ENCODE measurements around the gene PRR15. TPM values are rescaled to one million over a fixed set of nuclear protein-coding genes. Genes with fewer than 3 reads are reported as not detected.

Gene PRR15
- total and polyA plus RNA-seq, 4 donors = 0.02 to 0.98 (median 0.17) TPM; not detected in 1

DNA sequence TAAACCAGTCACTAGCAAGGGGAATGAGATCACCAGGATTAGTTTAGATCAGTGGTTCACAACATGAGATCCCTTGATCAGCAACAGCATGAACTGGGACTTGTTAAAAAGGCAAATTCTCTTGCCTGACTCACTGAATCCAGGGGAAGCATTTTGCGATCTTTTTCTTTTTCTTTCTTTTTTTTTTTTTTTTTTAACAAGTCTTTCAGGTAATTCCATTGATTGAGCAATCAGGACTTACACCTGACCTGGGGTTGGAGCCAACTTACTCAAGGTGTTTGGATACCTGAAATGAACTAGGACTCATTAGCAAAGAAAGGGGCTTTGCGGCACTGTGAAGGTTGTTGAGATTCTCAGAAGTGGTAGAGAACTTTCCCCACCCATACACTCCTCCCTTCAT lies 47.1 kb upstream of the PRR15 start:
- H3K9me3 ChIP-seq (ENCODE audit: control insufficient read depth in 4 of 4, low read length in 3 of 4) = no peaks in the 10 kb centered on the region
- 94% methylated on average over 2 of the region's 2 CpGs for WGBS
- no peak overlapping the region for H3K4me3 ChIP-seq (ENCODE audit: low read depth in 1 of 3, low read length in 3 of 3)
- H3K9ac ChIP-seq (ENCODE audit: low read depth in 1 of 2, low read length in 2 of 2) = no peak overlapping the region
- H3K4me1 ChIP-seq (ENCODE audit: control insufficient read depth in 4 of 4, insufficient read depth in 4 of 4, low read length in 3 of 4) = no peaks in the 10 kb centered on the region
- no peak overlapping the region for H3K27ac ChIP-seq (ENCODE audit: low read depth in 1 of 2, low read length in 2 of 2)
- TF ChIP-seq YY1 (IDR thresholded peaks at IDR 0.05) (no peak), JUND (IDR thresholded peaks at IDR 0.05) (no peak), FOXA2 (IDR thresholded peaks at IDR 0.05) (no peak), FOXA1 (IDR thresholded peaks at IDR 0.05) (no peak), RAD21 (IDR thresholded peaks at IDR 0.05) (no peak), GABPA (IDR thresholded peaks at IDR 0.05 in 1 of 2, conservative IDR thresholded peaks at IDR 0.05 in 1 of 2) (no peak), TAF1 (conservative IDR thresholded peaks at IDR 0.05) (no peak), EGR1 (IDR thresholded peaks at IDR 0.05; ENCODE audit: low read depth in 2 of 2) (no peak), SP1 (IDR thresholded peaks at IDR 0.05) (no peak), HNF4G (IDR thresholded peaks at IDR 0.05) (no peak), RXRA (IDR thresholded peaks at IDR 0.05) (no peak), HNF4A (conservative IDR thresholded peaks at IDR 0.05) (no peak)
- TF ChIP-seq, protein P1, sequence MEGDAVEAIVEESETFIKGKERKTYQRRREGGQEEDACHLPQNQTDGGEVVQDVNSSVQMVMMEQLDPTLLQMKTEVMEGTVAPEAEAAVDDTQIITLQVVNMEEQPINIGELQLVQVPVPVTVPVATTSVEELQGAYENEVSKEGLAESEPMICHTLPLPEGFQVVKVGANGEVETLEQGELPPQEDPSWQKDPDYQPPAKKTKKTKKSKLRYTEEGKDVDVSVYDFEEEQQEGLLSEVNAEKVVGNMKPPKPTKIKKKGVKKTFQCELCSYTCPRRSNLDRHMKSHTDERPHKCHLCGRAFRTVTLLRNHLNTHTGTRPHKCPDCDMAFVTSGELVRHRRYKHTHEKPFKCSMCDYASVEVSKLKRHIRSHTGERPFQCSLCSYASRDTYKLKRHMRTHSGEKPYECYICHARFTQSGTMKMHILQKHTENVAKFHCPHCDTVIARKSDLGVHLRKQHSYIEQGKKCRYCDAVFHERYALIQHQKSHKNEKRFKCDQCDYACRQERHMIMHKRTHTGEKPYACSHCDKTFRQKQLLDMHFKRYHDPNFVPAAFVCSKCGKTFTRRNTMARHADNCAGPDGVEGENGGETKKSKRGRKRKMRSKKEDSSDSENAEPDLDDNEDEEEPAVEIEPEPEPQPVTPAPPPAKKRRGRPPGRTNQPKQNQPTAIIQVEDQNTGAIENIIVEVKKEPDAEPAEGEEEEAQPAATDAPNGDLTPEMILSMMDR (IDR thresholded peaks at IDR 0.05; ENCODE audit: low read depth, low read length, missing input control) = no peak
- TF ChIP-seq, protein P2, sequence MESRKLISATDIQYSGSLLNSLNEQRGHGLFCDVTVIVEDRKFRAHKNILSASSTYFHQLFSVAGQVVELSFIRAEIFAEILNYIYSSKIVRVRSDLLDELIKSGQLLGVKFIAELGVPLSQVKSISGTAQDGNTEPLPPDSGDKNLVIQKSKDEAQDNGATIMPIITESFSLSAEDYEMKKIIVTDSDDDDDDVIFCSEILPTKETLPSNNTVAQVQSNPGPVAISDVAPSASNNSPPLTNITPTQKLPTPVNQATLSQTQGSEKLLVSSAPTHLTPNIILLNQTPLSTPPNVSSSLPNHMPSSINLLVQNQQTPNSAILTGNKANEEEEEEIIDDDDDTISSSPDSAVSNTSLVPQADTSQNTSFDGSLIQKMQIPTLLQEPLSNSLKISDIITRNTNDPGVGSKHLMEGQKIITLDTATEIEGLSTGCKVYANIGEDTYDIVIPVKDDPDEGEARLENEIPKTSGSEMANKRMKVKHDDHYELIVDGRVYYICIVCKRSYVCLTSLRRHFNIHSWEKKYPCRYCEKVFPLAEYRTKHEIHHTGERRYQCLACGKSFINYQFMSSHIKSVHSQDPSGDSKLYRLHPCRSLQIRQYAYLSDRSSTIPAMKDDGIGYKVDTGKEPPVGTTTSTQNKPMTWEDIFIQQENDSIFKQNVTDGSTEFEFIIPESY (IDR thresholded peaks at IDR 0.05) = no peak
- TF ChIP-seq, protein P3, sequence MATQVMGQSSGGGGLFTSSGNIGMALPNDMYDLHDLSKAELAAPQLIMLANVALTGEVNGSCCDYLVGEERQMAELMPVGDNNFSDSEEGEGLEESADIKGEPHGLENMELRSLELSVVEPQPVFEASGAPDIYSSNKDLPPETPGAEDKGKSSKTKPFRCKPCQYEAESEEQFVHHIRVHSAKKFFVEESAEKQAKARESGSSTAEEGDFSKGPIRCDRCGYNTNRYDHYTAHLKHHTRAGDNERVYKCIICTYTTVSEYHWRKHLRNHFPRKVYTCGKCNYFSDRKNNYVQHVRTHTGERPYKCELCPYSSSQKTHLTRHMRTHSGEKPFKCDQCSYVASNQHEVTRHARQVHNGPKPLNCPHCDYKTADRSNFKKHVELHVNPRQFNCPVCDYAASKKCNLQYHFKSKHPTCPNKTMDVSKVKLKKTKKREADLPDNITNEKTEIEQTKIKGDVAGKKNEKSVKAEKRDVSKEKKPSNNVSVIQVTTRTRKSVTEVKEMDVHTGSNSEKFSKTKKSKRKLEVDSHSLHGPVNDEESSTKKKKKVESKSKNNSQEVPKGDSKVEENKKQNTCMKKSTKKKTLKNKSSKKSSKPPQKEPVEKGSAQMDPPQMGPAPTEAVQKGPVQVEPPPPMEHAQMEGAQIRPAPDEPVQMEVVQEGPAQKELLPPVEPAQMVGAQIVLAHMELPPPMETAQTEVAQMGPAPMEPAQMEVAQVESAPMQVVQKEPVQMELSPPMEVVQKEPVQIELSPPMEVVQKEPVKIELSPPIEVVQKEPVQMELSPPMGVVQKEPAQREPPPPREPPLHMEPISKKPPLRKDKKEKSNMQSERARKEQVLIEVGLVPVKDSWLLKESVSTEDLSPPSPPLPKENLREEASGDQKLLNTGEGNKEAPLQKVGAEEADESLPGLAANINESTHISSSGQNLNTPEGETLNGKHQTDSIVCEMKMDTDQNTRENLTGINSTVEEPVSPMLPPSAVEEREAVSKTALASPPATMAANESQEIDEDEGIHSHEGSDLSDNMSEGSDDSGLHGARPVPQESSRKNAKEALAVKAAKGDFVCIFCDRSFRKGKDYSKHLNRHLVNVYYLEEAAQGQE (IDR thresholded peaks at IDR 0.05) = no peak
- TF ChIP-seq, protein P4, sequence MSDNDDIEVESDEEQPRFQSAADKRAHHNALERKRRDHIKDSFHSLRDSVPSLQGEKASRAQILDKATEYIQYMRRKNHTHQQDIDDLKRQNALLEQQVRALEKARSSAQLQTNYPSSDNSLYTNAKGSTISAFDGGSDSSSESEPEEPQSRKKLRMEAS (IDR thresholded peaks at IDR 0.05) = no peak
- DNase-seq (ENCODE audit: low spot score) = no peak
- no peaks in the 10 kb centered on the region for H3K27me3 ChIP-seq (ENCODE audit: control insufficient read depth in 4 of 4, insufficient read depth in 4 of 4, low read length in 3 of 4)
- H3K36me3 ChIP-seq (ENCODE audit: control insufficient read depth in 4 of 4, insufficient read depth in 3 of 4, low read depth in 1 of 4, low read length in 3 of 4) = peaks cover 2 to 19% (median 8%) of the 10 kb centered on the region in 4 donors

DNA sequence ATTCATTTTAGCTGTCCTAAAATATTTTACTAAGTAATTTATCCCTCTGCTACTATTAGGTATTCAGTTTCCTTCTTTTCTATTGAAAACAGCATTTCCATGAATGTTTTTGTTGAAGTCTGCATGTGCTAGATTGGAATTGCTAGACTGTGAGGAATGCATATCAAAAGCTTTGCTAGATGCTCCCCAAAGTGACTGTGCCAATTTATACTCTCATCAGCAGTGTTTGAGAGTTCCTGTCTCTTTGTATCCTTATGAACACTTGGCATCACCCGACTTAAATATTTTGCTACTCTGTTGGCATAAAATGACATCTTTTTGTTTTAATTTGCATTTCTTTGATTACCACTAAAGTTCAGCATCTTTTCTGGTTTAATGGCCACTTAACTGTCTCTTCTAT lies 45.0 kb upstream of the PRR15 start:
- Histone ChIP-seq H3K9ac (ENCODE audit: low read depth in 1 of 2, low read length in 2 of 2) (no peak overlapping the region), H3K4me1 (ENCODE audit: control insufficient read depth in 4 of 4, insufficient read depth in 4 of 4, low read length in 3 of 4) (no peaks in the 10 kb centered on the region), H3K4me3 (ENCODE audit: low read depth in 1 of 3, low read length in 3 of 3) (no peak overlapping the region), H3K36me3 (ENCODE audit: control insufficient read depth in 4 of 4, insufficient read depth in 3 of 4, low read depth in 1 of 4, low read length in 3 of 4) (peaks cover 0 to 4% (median 0%) of the 10 kb centered on the region in 4 donors), H3K27me3 (ENCODE audit: control insufficient read depth in 4 of 4, insufficient read depth in 4 of 4, low read length in 3 of 4) (no peaks in the 10 kb centered on the region), H3K27ac (ENCODE audit: low read depth in 1 of 2, low read length in 2 of 2) (no peak overlapping the region), H3K9me3 (ENCODE audit: control insufficient read depth in 4 of 4, low read length in 3 of 4) (no peaks in the 10 kb centered on the region)
- no peak for DNase-seq (ENCODE audit: low spot score)
- WGBS = 89% methylated on average over 1 of the region's 1 CpG
- TF ChIP-seq, protein P4 (IDR thresholded peaks at IDR 0.05) = no peak
- TF ChIP-seq, protein P5, sequence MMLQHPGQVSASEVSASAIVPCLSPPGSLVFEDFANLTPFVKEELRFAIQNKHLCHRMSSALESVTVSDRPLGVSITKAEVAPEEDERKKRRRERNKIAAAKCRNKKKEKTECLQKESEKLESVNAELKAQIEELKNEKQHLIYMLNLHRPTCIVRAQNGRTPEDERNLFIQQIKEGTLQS (IDR thresholded peaks at IDR 0.05) = no peak
- TF ChIP-seq HNF4G (IDR thresholded peaks at IDR 0.05) (no peak), RXRA (IDR thresholded peaks at IDR 0.05) (no peak), FOXA1 (IDR thresholded peaks at IDR 0.05) (no peak), TAF1 (conservative IDR thresholded peaks at IDR 0.05) (no peak), HNF4A (conservative IDR thresholded peaks at IDR 0.05) (no peak), GABPA (IDR thresholded peaks at IDR 0.05 in 1 of 2, conservative IDR thresholded peaks at IDR 0.05 in 1 of 2) (no peak), SP1 (IDR thresholded peaks at IDR 0.05) (no peak), FOXA2 (IDR thresholded peaks at IDR 0.05) (no peak), RAD21 (IDR thresholded peaks at IDR 0.05) (no peak), JUND (IDR thresholded peaks at IDR 0.05) (no peak)
- TF ChIP-seq, protein P3 (IDR thresholded peaks at IDR 0.05) = no peak
- TF ChIP-seq, protein P2 (IDR thresholded peaks at IDR 0.05) = no peak

Data from liver (tissue), 9 donors.